GM23338 (cell line): ENCODE data around the gene KIF22.

Source experiments
- CREB1 ChIP-seq: fragments of 250-450 bp; sonication (Bioruptor Pico); IDR thresholded peaks from 2 replicates; pipeline ENCODE4 v1.5.0; 2020; ENCODE audit warnings: low read depth, mild to moderate bottlenecking, moderate library complexity
- EZH2 ChIP-seq: fragments of 200-600 bp; sonication (generic); IDR thresholded peaks from one replicate; pipeline ENCODE4 v1.8.0; 2017; ENCODE audit warnings: antibody characterized with exemption, mild to moderate bottlenecking, low read depth; ENCODE audit not compliant: unreplicated experiment
- EZH2phosphoT487 ChIP-seq: fragments of 200-600 bp; sonication (generic); IDR thresholded peaks from one replicate; pipeline ENCODE4 v1.8.1; 2018; ENCODE audit warnings: antibody characterized with exemption; ENCODE audit not compliant: unreplicated experiment
- NANOG ChIP-seq: IDR thresholded peaks from 2 replicates; pipeline ENCODE4 v1.6.1; 2016; ENCODE audit warnings: antibody characterized with exemption, borderline replicate concordance
- POLR2AphosphoS5 ChIP-seq: IDR thresholded peaks from 2 replicates; pipeline ENCODE4 v1.6.1; 2016; ENCODE audit warnings: antibody characterized with exemption, low read depth
- ZNF331 ChIP-seq: fragments of 250-450 bp; sonication (Bioruptor Pico); IDR thresholded peaks from 2 replicates; pipeline ENCODE4 v1.5.0; 2020; ENCODE audit warnings: low read depth, mild to moderate bottlenecking, moderate library complexity
- TF ChIP-seq, protein P1 (sequence below): IDR thresholded peaks from one replicate; pipeline ENCODE4 v1.6.1; 2018; ENCODE audit warnings: antibody characterized with exemption; ENCODE audit not compliant: unreplicated experiment
- TF ChIP-seq, protein P2 (sequence below), 2 experiments: fragments of 200-600 bp in 1 of 2; sonication (generic) in 1 of 2; conservative IDR thresholded peaks; 2 replicates each; pipeline versions ENCODE4 v1.5.1 to v1.6.1; 2016 to 2017; ENCODE audit warnings: antibody characterized with exemption in 2 of 2, low read depth in 2 of 2, mild to moderate bottlenecking in 2 of 2, moderate library complexity in 1 of 2

- TF ChIP-seq, protein P1, sequence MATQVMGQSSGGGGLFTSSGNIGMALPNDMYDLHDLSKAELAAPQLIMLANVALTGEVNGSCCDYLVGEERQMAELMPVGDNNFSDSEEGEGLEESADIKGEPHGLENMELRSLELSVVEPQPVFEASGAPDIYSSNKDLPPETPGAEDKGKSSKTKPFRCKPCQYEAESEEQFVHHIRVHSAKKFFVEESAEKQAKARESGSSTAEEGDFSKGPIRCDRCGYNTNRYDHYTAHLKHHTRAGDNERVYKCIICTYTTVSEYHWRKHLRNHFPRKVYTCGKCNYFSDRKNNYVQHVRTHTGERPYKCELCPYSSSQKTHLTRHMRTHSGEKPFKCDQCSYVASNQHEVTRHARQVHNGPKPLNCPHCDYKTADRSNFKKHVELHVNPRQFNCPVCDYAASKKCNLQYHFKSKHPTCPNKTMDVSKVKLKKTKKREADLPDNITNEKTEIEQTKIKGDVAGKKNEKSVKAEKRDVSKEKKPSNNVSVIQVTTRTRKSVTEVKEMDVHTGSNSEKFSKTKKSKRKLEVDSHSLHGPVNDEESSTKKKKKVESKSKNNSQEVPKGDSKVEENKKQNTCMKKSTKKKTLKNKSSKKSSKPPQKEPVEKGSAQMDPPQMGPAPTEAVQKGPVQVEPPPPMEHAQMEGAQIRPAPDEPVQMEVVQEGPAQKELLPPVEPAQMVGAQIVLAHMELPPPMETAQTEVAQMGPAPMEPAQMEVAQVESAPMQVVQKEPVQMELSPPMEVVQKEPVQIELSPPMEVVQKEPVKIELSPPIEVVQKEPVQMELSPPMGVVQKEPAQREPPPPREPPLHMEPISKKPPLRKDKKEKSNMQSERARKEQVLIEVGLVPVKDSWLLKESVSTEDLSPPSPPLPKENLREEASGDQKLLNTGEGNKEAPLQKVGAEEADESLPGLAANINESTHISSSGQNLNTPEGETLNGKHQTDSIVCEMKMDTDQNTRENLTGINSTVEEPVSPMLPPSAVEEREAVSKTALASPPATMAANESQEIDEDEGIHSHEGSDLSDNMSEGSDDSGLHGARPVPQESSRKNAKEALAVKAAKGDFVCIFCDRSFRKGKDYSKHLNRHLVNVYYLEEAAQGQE = no peak
- TF ChIP-seq CREB1 = no peak
- TF ChIP-seq, protein P2, sequence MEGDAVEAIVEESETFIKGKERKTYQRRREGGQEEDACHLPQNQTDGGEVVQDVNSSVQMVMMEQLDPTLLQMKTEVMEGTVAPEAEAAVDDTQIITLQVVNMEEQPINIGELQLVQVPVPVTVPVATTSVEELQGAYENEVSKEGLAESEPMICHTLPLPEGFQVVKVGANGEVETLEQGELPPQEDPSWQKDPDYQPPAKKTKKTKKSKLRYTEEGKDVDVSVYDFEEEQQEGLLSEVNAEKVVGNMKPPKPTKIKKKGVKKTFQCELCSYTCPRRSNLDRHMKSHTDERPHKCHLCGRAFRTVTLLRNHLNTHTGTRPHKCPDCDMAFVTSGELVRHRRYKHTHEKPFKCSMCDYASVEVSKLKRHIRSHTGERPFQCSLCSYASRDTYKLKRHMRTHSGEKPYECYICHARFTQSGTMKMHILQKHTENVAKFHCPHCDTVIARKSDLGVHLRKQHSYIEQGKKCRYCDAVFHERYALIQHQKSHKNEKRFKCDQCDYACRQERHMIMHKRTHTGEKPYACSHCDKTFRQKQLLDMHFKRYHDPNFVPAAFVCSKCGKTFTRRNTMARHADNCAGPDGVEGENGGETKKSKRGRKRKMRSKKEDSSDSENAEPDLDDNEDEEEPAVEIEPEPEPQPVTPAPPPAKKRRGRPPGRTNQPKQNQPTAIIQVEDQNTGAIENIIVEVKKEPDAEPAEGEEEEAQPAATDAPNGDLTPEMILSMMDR (conservative IDR thresholded peaks at IDR 0.05; ENCODE audit: low read depth in 2 of 2) = no peak
- TF ChIP-seq ZNF331 (CRISPR knock-in tag) = no peak
- no peak for TF ChIP-seq EZH2
- TF ChIP-seq POLR2AphosphoS5 = no peak
- no peak for TF ChIP-seq EZH2phosphoT487
- TF ChIP-seq NANOG = no peak
These were observed 23.5 kb upstream of the KIF22 start for GRCh38 chr16:29767062-29767461.
